Retinal pigment epithelial cell (primary cell): Measurements from ENCODE around the gene CC2D1B.

Source experiments
- DNase-seq: peaks from one replicate; pipeline ENCODE4 v3.0.0-alpha.2; 2010; ENCODE audit warnings: low read depth
- H3K4me3 ChIP-seq: 2 replicates; pipeline ENCODE4 v1.5.1; 2011; ENCODE audit warnings: mild to moderate bottlenecking, low read length, control low read depth, moderate library complexity
- TF ChIP-seq, protein P1 (sequence below): conservative IDR thresholded peaks from 2 replicates; pipeline ENCODE4 v1.5.1; 2011; ENCODE audit warnings: low read depth, low read length, control low read depth, inconsistent platforms

The CC2D1B gene

DNA sequence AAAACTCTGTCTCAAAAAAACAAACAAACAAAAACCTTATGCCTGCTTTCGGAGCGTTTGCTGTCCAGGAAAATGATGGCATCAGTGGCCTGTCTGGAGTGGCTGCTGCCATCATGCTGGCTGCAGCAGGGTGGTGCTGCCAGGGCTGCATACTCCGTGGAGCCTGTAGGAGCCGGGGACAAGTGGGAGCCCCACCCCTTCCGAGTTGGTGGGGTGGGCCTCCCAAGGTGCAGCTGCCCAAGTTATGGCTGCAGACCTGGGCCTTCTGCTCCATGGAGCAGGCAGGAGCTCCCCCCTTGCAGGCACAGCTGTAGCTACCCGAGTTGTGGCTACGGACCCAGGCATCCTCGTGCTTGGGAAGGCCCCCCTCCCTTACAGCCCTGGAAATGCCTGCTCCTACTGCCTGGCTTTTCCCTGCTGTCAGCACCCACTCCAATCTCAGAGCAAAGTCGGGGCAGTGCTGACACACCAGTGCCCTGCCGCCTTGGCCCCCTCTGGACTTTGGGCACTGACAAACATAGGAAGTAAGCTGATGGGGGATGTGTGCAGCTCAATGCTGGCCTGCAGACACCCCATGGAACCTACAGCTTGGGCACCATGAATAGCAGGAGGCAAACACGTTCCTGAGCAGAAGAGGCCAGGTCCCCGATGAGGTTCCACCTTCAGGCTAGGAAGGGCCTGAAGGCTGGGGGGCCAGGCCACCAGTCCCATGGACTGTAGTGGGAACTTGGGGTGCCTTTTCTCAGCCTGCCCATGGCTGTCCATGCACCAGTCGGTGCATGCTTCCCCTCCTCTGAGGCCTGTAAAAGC, 60.4 kb downstream of the CC2D1B start:
- H3K4me3 ChIP-seq: no peak overlapping the region
- TF ChIP-seq, protein P1, sequence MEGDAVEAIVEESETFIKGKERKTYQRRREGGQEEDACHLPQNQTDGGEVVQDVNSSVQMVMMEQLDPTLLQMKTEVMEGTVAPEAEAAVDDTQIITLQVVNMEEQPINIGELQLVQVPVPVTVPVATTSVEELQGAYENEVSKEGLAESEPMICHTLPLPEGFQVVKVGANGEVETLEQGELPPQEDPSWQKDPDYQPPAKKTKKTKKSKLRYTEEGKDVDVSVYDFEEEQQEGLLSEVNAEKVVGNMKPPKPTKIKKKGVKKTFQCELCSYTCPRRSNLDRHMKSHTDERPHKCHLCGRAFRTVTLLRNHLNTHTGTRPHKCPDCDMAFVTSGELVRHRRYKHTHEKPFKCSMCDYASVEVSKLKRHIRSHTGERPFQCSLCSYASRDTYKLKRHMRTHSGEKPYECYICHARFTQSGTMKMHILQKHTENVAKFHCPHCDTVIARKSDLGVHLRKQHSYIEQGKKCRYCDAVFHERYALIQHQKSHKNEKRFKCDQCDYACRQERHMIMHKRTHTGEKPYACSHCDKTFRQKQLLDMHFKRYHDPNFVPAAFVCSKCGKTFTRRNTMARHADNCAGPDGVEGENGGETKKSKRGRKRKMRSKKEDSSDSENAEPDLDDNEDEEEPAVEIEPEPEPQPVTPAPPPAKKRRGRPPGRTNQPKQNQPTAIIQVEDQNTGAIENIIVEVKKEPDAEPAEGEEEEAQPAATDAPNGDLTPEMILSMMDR: no peak
- DNase-seq: no peak
